Lower lobe of right lung (tissue), 2 donors: ENCODE measurements around the gene RTN4IP1. TPM values are rescaled to one million over a fixed set of nuclear protein-coding genes. Genes with fewer than 3 reads are reported as not detected.

Source experiments
- ATAC-seq, 2 donors: fragments of 200-7000 bp; cut with Tn5 transposase; one replicate each; pipeline ENCODE4 v1.9.1; 2020 to 2022; ENCODE audit warnings: mild to moderate bottlenecking in 2 of 2, moderate library complexity in 2 of 2
- DNase-seq: peaks from one replicate; pipeline ENCODE4 v3.0.0-alpha.2; 2020
- H3K27ac ChIP-seq: fragments of 200-600 bp; one replicate; pipeline ENCODE4 v1.8.0; 2022
- H3K27me3 ChIP-seq: fragments of 200-600 bp; one replicate; pipeline ENCODE4 v1.8.0; 2022; ENCODE audit warnings: low read depth
- H3K36me3 ChIP-seq: fragments of 200-600 bp; one replicate; pipeline ENCODE4 v1.8.0; 2022; ENCODE audit warnings: mild to moderate bottlenecking
- H3K4me1 ChIP-seq: fragments of 200-600 bp; one replicate; pipeline ENCODE4 v1.8.0; 2022
- H3K4me3 ChIP-seq: fragments of 200-600 bp; one replicate; pipeline ENCODE4 v1.8.0; 2022; ENCODE audit warnings: mild to moderate bottlenecking
- H3K9me3 ChIP-seq: fragments of 200-600 bp; one replicate; pipeline ENCODE4 v1.8.0; 2022
- CTCF ChIP-seq: fragments of 200-600 bp; IDR thresholded peaks from one replicate; pipeline ENCODE4 v1.8.0; 2022; ENCODE audit warnings: antibody characterized with exemption, mild to moderate bottlenecking
- intact Hi-C: fragments of 100-400 bp; cut with DNase I; formaldehyde crosslinking; loops from one replicate; pipeline ENCODE4 v1.11.0; 2022
- total RNA-seq: library from RNA; stranded (reverse); fragmentation: NEBNext Ultra II Directional; extraction: Animal tissue kit (Norgen Biotek cat#: 25700); gene quantifications from one replicate; pipeline ENCODE4 v1.2.1, GENCODE V29; 2021
- donor health status: DM: no; HTN: yes; CAD: no; lungs with severe emphysema.

RTN4IP1 gene
- total RNA-seq, 1 donor from 2014 or later, result 4.1 TPM

- TF ChIP-seq CTCF, result no peak
- ATAC-seq (no peak), DNase-seq (no peak)
- Histone ChIP-seq H3K27me3 (no peaks in the 10 kb centered on the region), H3K4me1 (no peaks in the 10 kb centered on the region), H3K36me3 (peaks cover 25% of the 10 kb centered on the region), H3K27ac (no peak overlapping the region), H3K9me3 (no peaks in the 10 kb centered on the region), H3K4me3 (no peak overlapping the region)
- intact Hi-C loops, result no loop called here
Measured at GRCh38 chr6:106581468-106581867, 47.8 kb downstream of the RTN4IP1 start.

GRCh38 chr6:106579281-106579680 is 50.0 kb downstream of the RTN4IP1 start:
- peaks cover 14% of the 10 kb centered on the region for H3K36me3 ChIP-seq
- intact Hi-C loops, result no loop called here
- no peak for DNase-seq
- ATAC-seq, result no peak
- no peak for TF ChIP-seq CTCF
- no peaks in the 10 kb centered on the region for H3K9me3 ChIP-seq
- H3K4me3 ChIP-seq, result no peak overlapping the region
- no peaks in the 10 kb centered on the region for H3K27me3 ChIP-seq
- H3K27ac ChIP-seq, result no peak overlapping the region
- no peaks in the 10 kb centered on the region for H3K4me1 ChIP-seq

GRCh38 chr6:106574741-106575458 is 54.4 kb downstream of the RTN4IP1 start:
- H3K36me3 ChIP-seq, result peaks cover 15% of the 10 kb centered on the region
- DNase-seq, result no peak
- H3K27ac ChIP-seq, result no peak overlapping the region
- no peak for ATAC-seq
- H3K27me3 ChIP-seq, result no peaks in the 10 kb centered on the region
- H3K4me1 ChIP-seq, result no peaks in the 10 kb centered on the region
- TF ChIP-seq CTCF, result no peak
- no peaks in the 10 kb centered on the region for H3K9me3 ChIP-seq
- intact Hi-C loops, result no loop called here
- no peak overlapping the region for H3K4me3 ChIP-seq

- Histone ChIP-seq H3K9me3 (no peaks in the 10 kb centered on the region), H3K27ac (no peak overlapping the region), H3K27me3 (no peaks in the 10 kb centered on the region), H3K4me1 (no peaks in the 10 kb centered on the region), H3K36me3 (peaks cover 34% of the 10 kb centered on the region), H3K4me3 (no peak overlapping the region)
- ATAC-seq (no peak), DNase-seq (no peak)
- no peak for TF ChIP-seq CTCF
- intact Hi-C loops, result no loop called here
Measured at GRCh38 chr6:106572875-106573585, 56.3 kb downstream of the RTN4IP1 start.

- H3K36me3 ChIP-seq, result peaks cover 39% of the 10 kb centered on the region
- H3K27me3 ChIP-seq, result no peaks in the 10 kb centered on the region
- no peak for ATAC-seq
- TF ChIP-seq CTCF, result no peak
- no peak overlapping the region for H3K4me3 ChIP-seq
- no peaks in the 10 kb centered on the region for H3K9me3 ChIP-seq
- no peak for DNase-seq
- intact Hi-C loops, result no loop called here
- H3K27ac ChIP-seq, result no peak overlapping the region
- no peaks in the 10 kb centered on the region for H3K4me1 ChIP-seq
Measured at GRCh38 chr6:106572436-106572835, 56.9 kb downstream of the RTN4IP1 start.
